Measurements from ENCODE around the gene TTC7B.
A peak's percentile ranks its signal among the peaks of the same experiment; 100 is the strongest.

TTC7B gene

GRCh38 chr14:90558041-90558982 is 257.9 kb downstream of the TTC7B start:
- DNase-seq (ENCODE audit: low spot score): no peak

DNA sequence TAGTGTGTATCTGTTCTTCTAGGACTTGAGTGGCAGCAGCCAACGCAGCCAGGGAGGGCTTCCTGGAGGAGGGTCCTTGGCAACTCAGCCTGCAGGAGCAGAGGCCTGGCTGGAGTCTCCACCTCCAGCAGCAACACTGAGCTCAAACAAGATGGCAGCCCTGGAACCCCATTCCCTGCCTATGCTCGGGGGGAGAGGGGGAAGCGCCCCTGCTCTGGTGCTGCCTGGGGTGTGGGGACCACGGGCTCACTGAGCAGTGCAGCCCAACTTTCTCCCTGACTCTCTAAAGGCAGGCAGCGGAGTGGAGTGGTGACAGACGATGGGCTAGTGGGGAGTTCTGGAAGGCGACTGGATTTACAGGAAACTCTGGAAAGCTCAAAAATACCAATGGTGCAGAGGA is 258.7 kb downstream of the TTC7B start:
- DNase-seq (ENCODE audit: low spot score): no peak

GRCh38 chr14:90556666-90557450 is 259.4 kb downstream of the TTC7B start:
- no peak for DNase-seq (ENCODE audit: low spot score)

- DNase-seq (ENCODE audit: low spot score): peak; percentile 84
Measured at GRCh38 chr14:90556012-90556477, 260.2 kb downstream of the TTC7B start.

DNA sequence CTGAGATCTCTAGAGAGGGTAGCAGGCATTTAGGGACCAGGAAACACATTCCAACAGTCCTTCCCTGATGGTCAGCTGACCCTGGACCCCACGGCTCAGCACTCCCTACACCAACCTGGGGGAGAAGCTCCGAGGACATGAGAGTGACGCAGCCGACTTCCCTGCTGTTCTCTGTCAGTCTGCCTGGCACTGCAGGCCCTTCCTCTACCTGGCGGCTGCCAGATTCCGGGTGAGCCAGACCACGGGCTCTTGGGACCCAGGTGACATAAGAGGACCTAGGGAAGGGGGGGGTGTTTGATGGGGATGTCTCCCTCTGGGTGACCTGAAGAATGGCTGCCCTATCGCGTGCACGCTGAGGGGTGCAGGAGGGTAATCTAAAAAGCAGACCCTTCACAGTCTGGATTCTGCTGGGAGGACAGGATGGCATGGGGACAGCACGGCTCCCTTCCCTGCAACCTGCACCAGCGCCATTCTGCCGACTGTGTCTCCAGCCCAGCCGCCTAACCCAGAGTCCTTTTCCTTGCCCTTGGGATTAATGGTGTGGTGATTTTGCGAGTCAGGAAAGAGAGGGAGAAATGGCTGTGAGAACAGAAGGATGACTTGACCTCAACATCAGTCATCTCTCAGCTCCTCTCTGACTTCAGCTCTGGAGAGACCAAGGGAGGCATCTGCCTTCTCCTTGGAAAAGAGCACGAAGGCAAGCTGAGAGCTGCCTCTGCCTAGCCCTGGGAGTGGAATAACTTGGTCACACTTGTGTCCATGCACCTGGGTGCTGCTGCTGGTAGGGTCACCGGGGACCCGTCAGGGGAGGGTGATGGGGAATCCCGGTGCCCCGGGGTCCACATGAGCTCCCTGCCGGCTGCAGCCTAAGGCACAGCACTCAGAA is 260.9 kb downstream of the TTC7B start:
- DNase-seq (ENCODE audit: low spot score): peak; percentile 59

DNA sequence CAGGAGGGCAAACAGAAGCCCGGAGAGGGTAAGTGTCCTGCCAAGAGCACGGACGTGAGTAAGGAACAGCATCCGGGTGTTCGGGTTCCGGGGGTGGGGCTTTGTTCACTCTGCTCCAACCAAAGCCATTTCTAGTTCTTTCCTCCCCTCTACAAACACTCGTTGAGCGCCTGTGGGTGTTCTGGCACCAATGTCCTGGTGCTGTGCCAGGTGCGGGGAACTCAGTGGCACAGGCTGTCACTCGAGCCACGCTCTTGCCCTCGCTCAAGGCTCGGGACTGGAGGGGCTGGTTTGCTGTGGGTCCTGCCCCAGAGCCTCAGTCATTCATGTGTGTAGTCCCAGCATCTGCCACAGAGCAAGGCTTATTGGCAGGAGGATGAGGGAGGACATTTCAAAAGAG is 261.9 kb downstream of the TTC7B start:
- peak; percentile 89 for DNase-seq (ENCODE audit: low spot score)

GRCh38 chr14:90553921-90554336 is 262.3 kb downstream of the TTC7B start:
- DNase-seq (ENCODE audit: low spot score): no peak

GRCh38 chr14:90553298-90553920 is 262.8 kb downstream of the TTC7B start:
- no peak for DNase-seq (ENCODE audit: low spot score)

DNA sequence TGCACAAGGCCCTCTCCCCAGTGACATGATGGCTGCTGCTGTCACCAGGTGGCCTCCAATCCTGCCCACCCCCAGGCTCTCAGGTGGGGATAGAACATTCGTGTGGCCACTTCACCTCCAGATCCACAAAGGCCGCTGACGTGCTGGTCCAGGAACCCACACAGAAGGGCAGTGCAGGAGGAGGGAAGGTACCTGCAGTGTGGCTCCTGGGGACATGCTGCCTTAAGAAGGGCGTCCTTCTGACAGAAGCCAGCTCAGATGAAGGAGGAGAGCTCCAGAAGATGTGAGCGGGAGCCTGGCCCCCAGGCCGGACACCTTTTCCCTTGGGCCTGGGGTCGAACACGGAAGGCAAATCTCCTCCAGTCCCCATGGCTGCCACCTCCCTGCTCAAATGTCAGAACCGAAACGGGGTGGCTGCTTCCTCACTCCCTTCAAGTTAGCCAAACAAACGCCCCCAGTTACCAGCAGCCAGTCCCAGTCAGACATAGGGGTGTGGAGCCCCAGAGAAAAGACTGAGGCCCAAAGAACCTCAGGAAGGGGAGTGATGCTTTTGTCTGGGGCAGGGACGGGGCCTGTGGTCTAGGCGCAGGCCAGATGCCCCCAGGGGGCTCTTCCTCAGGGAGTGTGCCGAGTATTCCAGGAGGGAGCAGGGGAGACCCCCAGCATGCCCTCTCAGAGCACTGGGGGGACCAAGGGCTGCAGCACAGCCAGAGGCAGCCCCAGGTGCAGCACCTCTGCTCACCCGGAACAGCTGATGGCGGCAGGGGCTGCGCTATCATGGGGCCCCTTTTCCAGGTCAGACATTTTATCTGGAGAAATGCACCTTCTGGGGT is 263.5 kb downstream of the TTC7B start:
- DNase-seq (ENCODE audit: low spot score): no peak

DNA sequence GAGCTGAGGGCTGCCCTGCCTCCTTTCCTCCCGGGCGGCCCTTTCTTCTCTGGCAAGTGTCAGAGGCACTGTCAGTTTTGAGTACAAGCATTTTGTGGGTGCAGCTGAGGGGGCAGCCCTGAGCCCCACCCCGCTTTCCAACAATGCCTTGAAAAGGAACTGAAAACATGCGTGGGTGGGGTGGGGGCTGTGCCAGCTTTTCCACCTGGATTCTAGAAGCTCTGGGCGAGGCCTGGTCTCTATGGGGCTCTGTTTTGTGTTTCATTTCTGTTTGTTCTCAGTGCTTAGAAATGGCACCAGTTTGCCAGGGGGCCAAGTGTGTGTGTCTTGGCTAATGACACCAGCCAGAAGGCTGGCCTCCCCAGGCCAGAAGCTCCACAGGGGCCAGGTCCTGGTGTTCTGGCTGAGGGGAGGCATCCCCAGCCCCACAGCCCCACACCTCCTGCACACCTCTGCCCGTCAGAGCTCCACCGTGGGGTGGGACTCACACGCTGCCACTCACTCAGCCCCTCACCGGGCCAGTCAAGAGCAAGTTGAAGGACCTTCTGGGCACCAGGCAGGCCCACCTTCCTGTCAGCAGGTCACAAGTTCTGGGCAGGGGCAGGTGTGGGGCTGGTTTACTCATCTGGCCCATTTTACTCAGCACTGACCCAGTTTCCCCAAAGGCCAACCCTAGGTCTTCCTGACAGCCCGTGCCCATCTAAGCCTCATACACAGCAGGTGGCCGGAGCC is 264.3 kb downstream of the TTC7B start:
- no peak for DNase-seq (ENCODE audit: low spot score)

GRCh38 chr14:90551070-90551704 is 265.0 kb downstream of the TTC7B start:
- no peak for DNase-seq (ENCODE audit: low spot score)

- no peak for DNase-seq (ENCODE audit: low spot score)
Measured at GRCh38 chr14:90549794-90550641, 266.2 kb downstream of the TTC7B start.

DNA sequence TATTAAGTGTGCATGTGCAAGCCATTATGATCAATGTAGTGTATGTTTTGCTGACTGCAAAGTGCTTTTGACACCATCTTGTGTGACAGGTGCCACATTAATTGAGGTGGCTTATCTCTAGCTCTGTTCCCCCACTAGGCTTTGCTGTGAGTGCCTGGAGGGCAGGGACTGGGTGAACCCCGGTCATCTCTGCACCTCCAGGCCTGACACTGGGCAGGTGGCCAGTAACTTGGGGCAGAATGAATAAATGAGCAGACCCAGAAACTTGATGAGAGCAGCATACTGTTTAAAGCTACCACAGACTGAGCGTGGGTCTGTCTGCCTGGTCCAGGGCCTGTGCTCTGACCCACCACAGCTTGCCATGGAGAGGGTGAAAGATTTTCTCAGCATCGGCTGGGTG is 267.8 kb downstream of the TTC7B start:
- DNase-seq (ENCODE audit: low spot score): no peak

DNA sequence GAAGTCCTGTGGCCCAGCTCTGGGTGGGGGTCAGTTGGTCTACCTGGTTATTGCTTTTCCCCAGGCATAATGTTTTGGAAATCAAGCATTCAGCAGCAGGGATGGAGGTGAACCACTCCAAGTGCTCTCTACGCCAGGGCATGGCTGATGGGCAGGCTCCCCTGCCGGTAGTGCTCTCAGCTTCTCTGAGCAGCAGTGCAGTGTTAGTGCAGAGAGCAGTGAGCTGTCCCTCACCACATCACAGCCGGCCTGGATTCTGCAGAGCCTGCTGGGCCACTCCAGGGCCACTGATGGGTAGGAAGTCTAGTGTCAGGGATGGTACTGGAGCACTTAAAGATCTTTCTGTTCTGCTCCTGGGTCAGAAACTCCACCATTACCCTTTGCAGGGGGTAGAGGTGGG is 268.3 kb downstream of the TTC7B start:
- no peak for DNase-seq (ENCODE audit: low spot score)

DNA sequence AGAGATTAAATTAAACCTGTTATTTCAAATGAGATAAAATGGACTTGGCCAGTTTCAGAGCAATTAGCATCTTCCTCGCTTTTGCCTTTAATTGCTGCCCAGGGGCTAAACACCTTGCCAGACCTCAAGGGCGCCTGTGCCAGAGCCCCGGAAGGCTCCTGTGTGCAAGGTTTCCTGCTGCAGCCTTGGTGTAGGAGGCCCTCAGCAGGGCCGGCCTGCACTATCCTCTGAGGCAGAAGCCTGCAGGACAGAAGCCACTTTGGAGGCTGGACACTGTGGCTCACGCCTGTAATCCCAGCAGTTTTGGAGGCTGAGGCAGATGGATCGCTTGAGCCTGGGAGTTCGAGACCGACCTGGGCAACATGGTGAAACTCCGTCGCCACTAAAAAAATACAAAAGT is 269.0 kb downstream of the TTC7B start:
- no peak for DNase-seq (ENCODE audit: low spot score)

GRCh38 chr14:90546767-90547166 is 269.5 kb downstream of the TTC7B start:
- DNase-seq (ENCODE audit: low spot score): no peak

DNA sequence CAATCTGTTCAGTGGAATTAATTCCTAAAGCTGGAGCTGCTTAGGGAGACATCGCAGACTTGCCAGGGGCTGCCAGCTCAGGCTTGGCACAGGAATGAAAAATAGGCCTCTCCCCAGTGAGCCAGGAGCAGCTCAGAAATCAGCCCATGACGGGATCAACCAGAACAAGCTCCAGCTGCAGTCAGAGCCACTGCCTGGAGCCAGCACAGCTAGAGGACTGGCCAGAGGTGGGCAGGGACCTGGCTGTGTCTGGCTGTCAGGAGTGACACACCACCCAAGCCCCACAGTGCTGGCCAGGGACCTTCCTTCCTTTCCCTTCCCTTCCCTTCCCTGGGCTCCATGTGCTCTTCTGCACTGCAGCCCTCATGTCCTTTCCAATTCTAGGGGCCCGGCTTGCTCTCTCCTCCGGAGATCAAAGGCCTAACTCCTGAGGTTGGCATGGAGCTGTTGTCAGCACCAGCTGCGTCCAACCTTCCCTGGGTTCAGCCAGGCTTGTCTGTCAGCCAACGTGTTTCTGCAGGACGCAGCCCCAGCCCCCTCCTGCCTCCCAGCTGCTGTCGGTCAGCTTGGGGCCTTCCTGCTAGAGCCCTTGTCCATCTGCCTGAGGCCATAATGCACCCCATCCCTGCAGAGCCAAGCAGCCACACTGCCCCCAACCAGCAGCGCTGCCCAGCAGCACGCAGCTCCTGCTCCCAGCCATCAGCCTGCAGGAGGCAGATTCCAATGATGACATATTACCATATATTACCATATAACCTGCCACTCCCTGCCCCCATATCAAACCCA is 270.1 kb downstream of the TTC7B start:
- peak; percentile 67 for DNase-seq (ENCODE audit: low spot score)

- no peak for DNase-seq (ENCODE audit: low spot score)
Measured at GRCh38 chr14:90545382-90545781, 270.8 kb downstream of the TTC7B start.
